Neural progenitor cell (in vitro differentiated cells): Measurements from ENCODE around the gene NPR3. TPM values are rescaled to one million over a fixed set of nuclear protein-coding genes. Genes with fewer than 3 reads are reported as not detected.

Experiments used
- DNase-seq: peaks from one replicate; pipeline ENCODE4 v3.0.0-alpha.2; 2016; ENCODE audit warnings: low spot score
- H2AFZ ChIP-seq: fragments of 200-600 bp; sonication (generic); replicated peaks from 2 replicates; pipeline ENCODE4 v1.6.1; 2016; ENCODE audit warnings: antibody characterized with exemption
- H3F3A ChIP-seq: fragments of 200-600 bp; sonication (generic); 2 replicates; pipeline ENCODE4 v1.6.1; 2016; ENCODE audit warnings: antibody characterized with exemption, low read depth
- H3K27ac ChIP-seq: fragments of 200-600 bp; sonication (generic); 2 replicates; pipeline ENCODE4 v1.5.1; 2016; ENCODE audit warnings: mild to moderate bottlenecking
- H3K27me3 ChIP-seq: fragments of 200-600 bp; sonication (generic); 2 replicates; pipeline ENCODE4 v1.6.1; 2016; ENCODE audit warnings: mild to moderate bottlenecking, moderate library complexity
- H3K36me3 ChIP-seq: fragments of 200-600 bp; sonication (generic); 2 replicates; pipeline ENCODE4 v1.5.1; 2016
- H3K4me1 ChIP-seq: fragments of 200-600 bp; sonication (generic); 2 replicates; pipeline ENCODE4 v1.6.1; 2016; ENCODE audit warnings: mixed run types
- H3K4me2 ChIP-seq: fragments of 200-600 bp; sonication (generic); 2 replicates; pipeline ENCODE4 v1.6.1; 2016
- H3K4me3 ChIP-seq: fragments of 200-600 bp; sonication (generic); 2 replicates; pipeline ENCODE4 v1.5.1; 2016
- H3K79me2 ChIP-seq: fragments of 200-600 bp; sonication (generic); 2 replicates; pipeline ENCODE4 v1.6.1; 2016; ENCODE audit warnings: low read depth
- H3K9ac ChIP-seq: fragments of 200-600 bp; sonication (generic); 2 replicates; pipeline ENCODE4 v1.6.1; 2016
- H3K9me3 ChIP-seq: fragments of 200-600 bp; sonication (generic); 2 replicates; pipeline ENCODE4 v1.5.1; 2016; ENCODE audit warnings: low read depth
- H4K20me1 ChIP-seq: fragments of 200-600 bp; sonication (generic); 2 replicates; pipeline ENCODE4 v1.6.1; 2016; ENCODE audit warnings: low read depth
- H3K27ac Mint-ChIP-seq: 3 replicates; pipeline ENCODE4 v1.8.0; 2021; ENCODE audit warnings: mixed read lengths
- H3K27me3 Mint-ChIP-seq: 2 replicates; pipeline ENCODE4 v1.8.0; 2022; ENCODE audit warnings: low read depth, mild to moderate bottlenecking, inconsistent platforms, moderate library complexity, mixed read lengths; ENCODE audit not compliant: insufficient read depth
- H3K36me3 Mint-ChIP-seq: 3 replicates; pipeline ENCODE4 v1.8.0; 2021; ENCODE audit warnings: mixed read lengths
- H3K4me1 Mint-ChIP-seq: 3 replicates; pipeline ENCODE4 v1.8.0; 2021; ENCODE audit warnings: mixed read lengths
- H3K4me3 Mint-ChIP-seq: 3 replicates; pipeline ENCODE4 v1.8.0; 2021; ENCODE audit warnings: mild to moderate bottlenecking, moderate library complexity, mixed read lengths
- H3K9me3 Mint-ChIP-seq: 3 replicates; pipeline ENCODE4 v1.8.0; 2020; ENCODE audit warnings: mixed read lengths
- EZH2 ChIP-seq: fragments of 200-600 bp; sonication (generic); IDR thresholded peaks from 2 replicates; pipeline ENCODE4 v1.6.1; 2017; ENCODE audit warnings: antibody characterized with exemption, mild to moderate bottlenecking, moderate library complexity
- EZH2phosphoT487 ChIP-seq: fragments of 200-600 bp; sonication (generic); IDR thresholded peaks from 2 replicates; pipeline ENCODE4 v1.6.1; 2017; ENCODE audit warnings: antibody characterized with exemption
- total RNA-seq: library from RNA; depleted of rRNA; stranded (reverse); fragments of >200 nt; gene quantifications from 2 replicates; pipeline ENCODE4 v1.2.3, GENCODE V29; 2015; ENCODE audit warnings: low replicate concordance
- TF ChIP-seq, protein P1 (sequence below): fragments of 200-600 bp; sonication (generic); IDR thresholded peaks from 2 replicates; pipeline ENCODE4 v1.5.1; 2017; ENCODE audit warnings: antibody characterized with exemption, mild to moderate bottlenecking

Gene NPR3
- total RNA-seq, 1 donor from 2014 or later, result not detected

DNA sequence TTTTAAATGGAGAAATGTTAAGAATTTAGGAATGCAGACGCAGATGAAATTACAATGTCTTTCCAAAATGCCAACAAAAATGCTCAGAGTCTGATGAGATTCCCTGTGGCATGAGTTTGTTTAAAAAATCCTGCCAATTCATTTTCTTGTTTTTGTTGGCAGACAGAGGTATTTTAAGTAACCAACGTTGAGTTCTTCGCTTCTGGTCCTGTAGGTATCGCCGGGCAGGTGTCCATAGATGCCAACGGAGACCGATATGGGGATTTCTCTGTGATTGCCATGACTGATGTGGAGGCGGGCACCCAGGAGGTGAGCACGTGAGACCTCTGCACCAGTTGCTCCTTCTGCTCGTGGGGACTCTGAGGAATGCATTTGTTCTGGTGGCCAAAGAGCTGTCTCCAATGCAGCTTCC, 69.4 kb downstream of the NPR3 start:
- peaks cover 2% of the 10 kb centered on the region for H3K27me3 Mint-ChIP-seq

DNA sequence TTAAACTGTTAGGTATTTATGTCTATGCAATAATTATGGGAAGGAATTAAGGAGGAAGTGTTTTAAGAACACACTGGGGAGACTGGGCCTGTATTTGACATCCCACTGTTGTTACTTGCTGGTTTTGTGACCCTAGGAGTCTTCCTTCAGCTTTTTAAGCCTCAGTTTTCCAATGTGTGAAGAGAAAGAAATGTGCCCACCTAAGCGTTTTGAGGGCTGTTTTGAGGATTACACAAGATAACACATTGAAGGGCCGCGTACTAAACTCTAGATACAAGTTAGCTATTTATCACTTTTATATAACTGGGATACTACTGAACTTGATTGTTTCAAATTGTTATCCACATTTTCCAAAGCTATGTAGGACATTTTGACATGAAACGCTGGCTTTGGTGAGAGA, 72.5 kb downstream of the NPR3 start:
- Histone ChIP-seq H3K4me3 (no peak overlapping the region), H3K4me2 (no peak overlapping the region), H4K20me1 (no peaks in the 10 kb centered on the region), H3K9me3 (no peaks in the 10 kb centered on the region), H3K36me3 (no peaks in the 10 kb centered on the region), H3K79me2 (no peaks in the 10 kb centered on the region), H3F3A (no peaks in the 10 kb centered on the region), H2AFZ (no peak overlapping the region), H3K27me3 (no peaks in the 10 kb centered on the region), H3K9ac (no peak overlapping the region), H3K4me1 (no peaks in the 10 kb centered on the region), H3K27ac (no peak overlapping the region)
- no peaks in the 10 kb centered on the region for H3K9me3 Mint-ChIP-seq
- H3K27ac Mint-ChIP-seq, result no peak overlapping the region
- H3K4me3 Mint-ChIP-seq, result no peak overlapping the region
- no peak for DNase-seq
- peaks cover 6% of the 10 kb centered on the region for H3K4me1 Mint-ChIP-seq
- H3K36me3 Mint-ChIP-seq, result no peaks in the 10 kb centered on the region
- peaks cover 2% of the 10 kb centered on the region for H3K27me3 Mint-ChIP-seq
- TF ChIP-seq EZH2 (no peak), EZH2phosphoT487 (no peak)

More for the DNA sequence above, 69.4 kb downstream of the NPR3 start:
- H3F3A ChIP-seq, result no peaks in the 10 kb centered on the region
- Mint-ChIP-seq H3K4me3 (no peak overlapping the region), H3K4me1 (peaks cover under 1% of the 10 kb centered on the region), H3K9me3 (no peaks in the 10 kb centered on the region), H3K27ac (no peak overlapping the region), H3K36me3 (no peaks in the 10 kb centered on the region)
- H3K27me3 ChIP-seq, result no peaks in the 10 kb centered on the region
- no peaks in the 10 kb centered on the region for H3K79me2 ChIP-seq
- H2AFZ ChIP-seq, result no peak overlapping the region
- H3K4me3 ChIP-seq, result no peak overlapping the region
- no peak overlapping the region for H3K4me2 ChIP-seq
- H3K4me1 ChIP-seq, result no peaks in the 10 kb centered on the region
- H3K9me3 ChIP-seq, result no peaks in the 10 kb centered on the region
- no peak overlapping the region for H3K27ac ChIP-seq
- TF ChIP-seq EZH2, result no peak
- TF ChIP-seq, protein P1, sequence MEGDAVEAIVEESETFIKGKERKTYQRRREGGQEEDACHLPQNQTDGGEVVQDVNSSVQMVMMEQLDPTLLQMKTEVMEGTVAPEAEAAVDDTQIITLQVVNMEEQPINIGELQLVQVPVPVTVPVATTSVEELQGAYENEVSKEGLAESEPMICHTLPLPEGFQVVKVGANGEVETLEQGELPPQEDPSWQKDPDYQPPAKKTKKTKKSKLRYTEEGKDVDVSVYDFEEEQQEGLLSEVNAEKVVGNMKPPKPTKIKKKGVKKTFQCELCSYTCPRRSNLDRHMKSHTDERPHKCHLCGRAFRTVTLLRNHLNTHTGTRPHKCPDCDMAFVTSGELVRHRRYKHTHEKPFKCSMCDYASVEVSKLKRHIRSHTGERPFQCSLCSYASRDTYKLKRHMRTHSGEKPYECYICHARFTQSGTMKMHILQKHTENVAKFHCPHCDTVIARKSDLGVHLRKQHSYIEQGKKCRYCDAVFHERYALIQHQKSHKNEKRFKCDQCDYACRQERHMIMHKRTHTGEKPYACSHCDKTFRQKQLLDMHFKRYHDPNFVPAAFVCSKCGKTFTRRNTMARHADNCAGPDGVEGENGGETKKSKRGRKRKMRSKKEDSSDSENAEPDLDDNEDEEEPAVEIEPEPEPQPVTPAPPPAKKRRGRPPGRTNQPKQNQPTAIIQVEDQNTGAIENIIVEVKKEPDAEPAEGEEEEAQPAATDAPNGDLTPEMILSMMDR, result no peak
- TF ChIP-seq EZH2phosphoT487, result no peak
- DNase-seq, result no peak
- H4K20me1 ChIP-seq, result no peaks in the 10 kb centered on the region
- no peak overlapping the region for H3K9ac ChIP-seq
- H3K36me3 ChIP-seq, result no peaks in the 10 kb centered on the region

DNA sequence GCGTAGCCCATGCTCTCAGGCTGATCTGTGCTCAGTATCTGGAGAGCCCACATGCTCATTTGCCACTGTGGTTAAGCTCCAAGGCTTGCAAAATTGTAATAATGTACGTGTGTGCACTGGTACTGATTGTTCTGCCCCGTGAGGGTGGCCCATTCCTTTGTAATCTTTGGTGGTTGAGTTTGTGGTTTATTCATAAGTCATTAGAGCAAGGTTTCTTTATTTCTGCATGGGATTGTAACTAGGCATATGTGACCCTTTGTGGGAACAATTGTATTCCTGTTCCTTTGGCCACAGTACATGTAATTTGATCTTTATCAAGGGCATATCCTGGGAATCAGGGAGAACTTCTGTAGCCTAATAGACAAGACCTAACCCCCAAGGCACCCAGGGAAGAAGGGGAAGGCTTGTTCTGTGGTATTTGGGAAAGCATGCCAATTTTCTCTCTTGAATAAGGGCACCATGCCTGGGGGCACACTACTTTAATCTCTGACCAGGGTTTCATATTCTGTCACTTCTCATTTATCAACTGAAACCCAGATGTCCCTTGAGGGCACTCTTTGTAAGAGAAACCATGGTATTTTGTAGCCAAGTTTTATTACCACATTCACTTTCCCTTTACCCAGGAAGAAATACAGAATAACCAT, 74.6 kb downstream of the NPR3 start:
- Histone ChIP-seq H3K4me3 (no peak overlapping the region), H3K27me3 (no peaks in the 10 kb centered on the region), H3K27ac (no peak overlapping the region), H2AFZ (no peak overlapping the region), H3K9me3 (no peaks in the 10 kb centered on the region), H3K4me2 (no peak overlapping the region), H3K36me3 (no peaks in the 10 kb centered on the region), H3F3A (no peaks in the 10 kb centered on the region), H3K79me2 (no peaks in the 10 kb centered on the region), H4K20me1 (no peaks in the 10 kb centered on the region), H3K9ac (no peak overlapping the region), H3K4me1 (no peaks in the 10 kb centered on the region)
- DNase-seq, result no peak
- H3K27ac Mint-ChIP-seq, result no peak overlapping the region
- H3K9me3 Mint-ChIP-seq, result no peaks in the 10 kb centered on the region
- H3K27me3 Mint-ChIP-seq, result peaks cover 2% of the 10 kb centered on the region
- TF ChIP-seq EZH2 (no peak), EZH2phosphoT487 (no peak)
- TF ChIP-seq, protein P1, result no peak
- no peaks in the 10 kb centered on the region for H3K36me3 Mint-ChIP-seq
- no peak overlapping the region for H3K4me3 Mint-ChIP-seq
- peaks cover 6% of the 10 kb centered on the region for H3K4me1 Mint-ChIP-seq

DNA sequence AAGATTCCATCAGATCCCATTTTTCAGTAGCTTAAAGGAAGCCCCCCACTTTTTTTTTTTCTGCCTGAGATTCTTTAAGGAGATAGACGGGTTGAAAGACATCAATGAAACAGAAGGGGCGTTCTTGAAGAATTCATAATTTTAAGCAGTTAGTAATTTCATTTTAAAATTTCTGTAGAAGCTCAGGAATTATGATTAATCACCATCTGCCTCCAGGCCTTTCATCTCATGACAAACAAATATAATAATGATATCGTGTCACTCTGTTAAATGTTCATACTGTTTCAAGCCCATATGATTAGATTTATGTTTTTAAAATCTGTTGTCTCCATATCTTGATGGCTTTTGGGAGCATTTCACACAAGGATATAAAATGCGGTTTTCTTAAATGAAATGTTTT, 75.2 kb downstream of the NPR3 start:
- H3K27me3 ChIP-seq, result no peaks in the 10 kb centered on the region
- no peak for DNase-seq
- no peaks in the 10 kb centered on the region for H3K79me2 ChIP-seq
- H3K27ac ChIP-seq, result no peak overlapping the region
- H3K9me3 ChIP-seq, result no peaks in the 10 kb centered on the region
- Mint-ChIP-seq H3K36me3 (no peaks in the 10 kb centered on the region), H3K4me1 (peaks cover 6% of the 10 kb centered on the region), H3K27me3 (peaks cover 2% of the 10 kb centered on the region), H3K27ac (no peak overlapping the region), H3K4me3 (no peak overlapping the region), H3K9me3 (no peaks in the 10 kb centered on the region)
- H3K4me2 ChIP-seq, result no peak overlapping the region
- no peak overlapping the region for H3K9ac ChIP-seq
- TF ChIP-seq EZH2 (no peak), EZH2phosphoT487 (no peak)
- TF ChIP-seq, protein P1, result no peak
- no peaks in the 10 kb centered on the region for H3K36me3 ChIP-seq
- H2AFZ ChIP-seq, result no peak overlapping the region
- H3K4me1 ChIP-seq, result no peaks in the 10 kb centered on the region
- H3F3A ChIP-seq, result no peaks in the 10 kb centered on the region
- no peaks in the 10 kb centered on the region for H4K20me1 ChIP-seq
- H3K4me3 ChIP-seq, result no peak overlapping the region
